H1 (cell line): ENCODE measurements around the gene RNF183. TPM values are rescaled to one million over a fixed set of nuclear protein-coding genes. Genes with fewer than 3 reads are reported as not detected.

Source experiments
- CTCF ChIA-PET: fragments of 300-600 bp; sonication (Branson Sonifier 250); formaldehyde crosslinking; loops from one replicate; lab custom pipeline; 2021; ENCODE audit not compliant: partially characterized antibody; lab: Charles Lee
- POLR2A ChIA-PET: fragments of 300-600 bp; sonication (Branson Sonifier 250); formaldehyde crosslinking; loops from one replicate; lab custom pipeline; 2021; ENCODE audit warnings: inconsistent platforms; ENCODE audit not compliant: partially characterized antibody; lab: Charles Lee
- DNase-seq, 2 experiments: peaks; one replicate each; pipeline versions ENCODE4 v3.0.0 to v3.0.0-alpha.2; 2010 to 2022; ENCODE audit warnings: low spot score in 2 of 2, low read depth in 1 of 2, mixed read lengths in 1 of 2
- FAIRE-seq: peaks from 2 replicates; lab custom pipeline; 2011; peaks lifted over from hg19 to GRCh38; lab: Jason Lieb, UNC
- H2AFZ ChIP-seq: 2 replicates; pipeline ENCODE4 v1.8.1; 2012; ENCODE audit warnings: low read length, inconsistent platforms
- H2AK5ac ChIP-seq: 2 replicates; pipeline ENCODE4 v1.6.1; 2013; ENCODE audit warnings: low read depth, low read length
- H2BK120ac ChIP-seq: replicated peaks from 2 replicates; pipeline ENCODE3; 2013; ENCODE audit warnings: low read depth, low read length, inconsistent platforms
- H2BK12ac ChIP-seq: 2 replicates; pipeline ENCODE4 v1.6.1; 2013; ENCODE audit warnings: low read depth, low read length
- H2BK15ac ChIP-seq: 2 replicates; pipeline ENCODE4 v1.6.1; 2013; ENCODE audit warnings: low read length
- H2BK20ac ChIP-seq: 2 replicates; pipeline ENCODE4 v1.6.1; 2013; ENCODE audit warnings: low read length
- H2BK5ac ChIP-seq: 2 replicates; pipeline ENCODE4 v1.6.1; 2013; ENCODE audit warnings: low read depth, low read length
- H3K14ac ChIP-seq: 2 replicates; pipeline ENCODE4 v1.6.1; 2013; ENCODE audit warnings: inconsistent platforms; ENCODE audit not compliant: insufficient read length
- H3K18ac ChIP-seq: 2 replicates; pipeline ENCODE4 v1.6.1; 2013; ENCODE audit warnings: low read length; ENCODE audit errors: extremely low read depth
- H3K23ac ChIP-seq: 2 replicates; pipeline ENCODE4 v1.6.1; 2013; ENCODE audit warnings: inconsistent platforms; ENCODE audit not compliant: insufficient read length
- H3K23me2 ChIP-seq: 2 replicates; pipeline ENCODE4 v1.6.1; 2013; ENCODE audit warnings: low read depth, low read length
- H3K27ac ChIP-seq: 2 replicates; pipeline ENCODE4 v1.6.1; 2011; ENCODE audit warnings: low read depth, low read length, inconsistent platforms
- H3K27me3 ChIP-seq, 4 experiments: replicated peaks in 1 of 4; 1 replicate in 1 of 4; 2 replicates in 3 of 4; pipeline versions ENCODE4 v1.6.1 to v1.8.1; 2011 to 2013; ENCODE audit warnings: low read length in 3 of 4, mild to moderate bottlenecking in 3 of 4, inconsistent platforms in 2 of 4, mixed read lengths in 2 of 4, moderate library complexity in 1 of 4; ENCODE audit not compliant: control insufficient read depth in 3 of 4, insufficient read depth in 3 of 4; ENCODE audit errors: extremely low read depth in 1 of 4
- H3K36me3 ChIP-seq, 4 experiments: 2 replicates each; pipeline versions ENCODE4 v1.6.1 to v1.8.1; 2011 to 2013; ENCODE audit warnings: mild to moderate bottlenecking in 4 of 4, low read length in 3 of 4, moderate library complexity in 2 of 4, control low read depth in 1 of 4, inconsistent platforms in 1 of 4; ENCODE audit not compliant: insufficient read depth in 4 of 4, control insufficient read depth in 2 of 4
- H3K4ac ChIP-seq: replicated peaks from 2 replicates; pipeline ENCODE3; 2013; ENCODE audit warnings: low read length, low read depth, mixed read lengths, inconsistent platforms; ENCODE audit not compliant: insufficient read length
- H3K4me1 ChIP-seq, 4 experiments: replicated peaks in 1 of 4; 1 replicate in 1 of 4; 2 replicates in 3 of 4; pipeline versions ENCODE4 v1.6.1 to v1.8.1; 2011 to 2013; ENCODE audit warnings: low read length in 3 of 4, inconsistent platforms in 2 of 4, mixed read lengths in 1 of 4; ENCODE audit not compliant: insufficient read depth in 4 of 4, control insufficient read depth in 3 of 4
- H3K4me2 ChIP-seq, 2 experiments: 2 replicates each; pipeline versions ENCODE4 v1.6.1 to v1.8.1; 2011 to 2013; ENCODE audit warnings: low read depth in 2 of 2, low read length in 2 of 2, control low read depth in 1 of 2, inconsistent platforms in 1 of 2, mild to moderate bottlenecking in 1 of 2; ENCODE audit not compliant: insufficient read depth in 1 of 2
- H3K4me3 ChIP-seq, 4 experiments: fragments of 200-600, 300-600 bp in 1 of 4; sonication (generic), shearing (Covaris generic), sonication (Bioruptor Twin) in 1 of 4; 2 replicates each; pipeline versions ENCODE4 v1.5.1 to v1.8.1; 2011 to 2016; ENCODE audit warnings: low read length in 4 of 4, low read depth in 3 of 4, control low read depth in 2 of 4, inconsistent platforms in 2 of 4, mild to moderate bottlenecking in 2 of 4, mixed read lengths in 1 of 4, moderate library complexity in 1 of 4; ENCODE audit not compliant: insufficient read depth in 2 of 4; ENCODE audit errors: extremely low read depth in 1 of 4
- H3K56ac ChIP-seq: replicated peaks from 2 replicates; pipeline ENCODE3; 2013; ENCODE audit warnings: low read depth, mild to moderate bottlenecking, mixed read lengths, low read length, inconsistent platforms; ENCODE audit not compliant: insufficient read length
- H3K79me1 ChIP-seq: 2 replicates; pipeline ENCODE4 v1.6.1; 2013; ENCODE audit warnings: low read depth, low read length, control low read depth
- H3K79me2 ChIP-seq, 2 experiments: 2 replicates each; pipeline versions ENCODE4 v1.6.1 to v1.8.1; 2012 to 2013; ENCODE audit warnings: low read length in 2 of 2, mild to moderate bottlenecking in 2 of 2, inconsistent platforms in 1 of 2; ENCODE audit not compliant: insufficient read depth in 2 of 2, control insufficient read depth in 1 of 2
- H3K9ac ChIP-seq, 4 experiments: replicated peaks in 1 of 4; 1 replicate in 1 of 4; 2 replicates in 3 of 4; pipeline versions ENCODE4 v1.6.1 to v1.8.1; 2011 to 2013; ENCODE audit warnings: low read depth in 3 of 4, low read length in 3 of 4, control low read depth in 2 of 4, mild to moderate bottlenecking in 2 of 4, moderate library complexity in 2 of 4, inconsistent platforms in 1 of 4; ENCODE audit errors: extremely low read depth in 1 of 4
- H3K9me3 ChIP-seq, 2 experiments: 2 replicates each; pipeline versions ENCODE4 v1.6.1 to v1.8.1; 2012 to 2013; ENCODE audit warnings: mild to moderate bottlenecking in 2 of 2, moderate library complexity in 2 of 2, control low read depth in 1 of 2, inconsistent platforms in 1 of 2, low read depth in 1 of 2, low read length in 1 of 2, mixed read lengths in 1 of 2; ENCODE audit not compliant: insufficient read depth in 2 of 2
- H4K20me1 ChIP-seq, 2 experiments: replicated peaks in 1 of 2; 2 replicates each; pipeline versions ENCODE3 to v1.8.1; 2011 to 2013; ENCODE audit warnings: inconsistent platforms in 2 of 2, low read length in 2 of 2, mild to moderate bottlenecking in 1 of 2; ENCODE audit not compliant: insufficient read depth in 2 of 2, control insufficient read depth in 1 of 2
- H4K5ac ChIP-seq: 2 replicates; pipeline ENCODE4 v1.6.1; 2013; ENCODE audit warnings: low read length, low read depth, mixed read lengths, inconsistent platforms; ENCODE audit not compliant: insufficient read length
- H4K8ac ChIP-seq: 2 replicates; pipeline ENCODE4 v1.8.0; 2013; ENCODE audit warnings: mild to moderate bottlenecking, moderate library complexity, low read length, inconsistent platforms; ENCODE audit not compliant: insufficient read depth; ENCODE audit errors: extremely low read depth
- H4K91ac ChIP-seq: replicated peaks from 2 replicates; pipeline ENCODE3; 2013; ENCODE audit warnings: low read length, mixed read lengths, inconsistent platforms; ENCODE audit not compliant: insufficient read length
- SP4 ChIP-seq: IDR thresholded peaks from 2 replicates; pipeline ENCODE4 v1.6.1; 2012; ENCODE audit warnings: low read length, inconsistent platforms
- WGBS, 2 experiments: shearing (Covaris generic) in 1 of 2; methylation state at CpG; one replicate each; pipeline versions ENCODE4 v1.1.6 to v1.1.7; 2013 to 2015; ENCODE audit warnings: low lambda C conversion rate in 2 of 2, mixed read lengths in 2 of 2, inconsistent platforms in 1 of 2, low coverage in 1 of 2, missing lambda C conversion rate in 1 of 2; ENCODE audit not compliant: insufficient replicate concordance in 2 of 2, insufficient coverage in 1 of 2, insufficient read length in 1 of 2; ENCODE audit errors: extremely low coverage in 1 of 2, missing lambda C conversion rate in 1 of 2; 5-methylcytosine and 5-hydroxymethylcytosine counted together
- polyA plus RNA-seq, 7 experiments: library from polyadenylated mRNA; depleted of rRNA in 3 of 7; stranded (reverse) in 5 of 7; unstranded in 2 of 7; fragments of >200 nt in 5 of 7; fragments of 200-250 nt in 2 of 7; gene quantifications; 1 replicate in 5 of 7; 2 replicates in 1 of 7; 4 replicates in 1 of 7; pipeline versions ENCODE4 v1.2.1 to v1.2.3, GENCODE V29; 2011 to 2013; ENCODE audit warnings: missing spikeins in 2 of 7, mixed read lengths in 2 of 7
- total RNA-seq: library from RNA; stranded (reverse); fragmentation: NEBNext Ultra II Directional; extraction: Animal tissue kit (Norgen Biotek cat#: 25700); gene quantifications from 2 replicates; pipeline ENCODE4 v1.2.1, GENCODE V29; 2021

RNF183 gene
- total and polyA plus RNA-seq, 2 of the 8 experiments (the other 6 are each of a cell fraction or from before 2014, with no cell fraction given), result 0.15 TPM; not detected in 1

GRCh38 chr9:113322671-113323070 lies 19.5 kb upstream of the RNF183 start:
- no peak overlapping the region for H2BK120ac ChIP-seq

More at GRCh38 chr9:113322671-113323070, 19.5 kb upstream of the RNF183 start:
- H3K18ac ChIP-seq, result no peak overlapping the region
- H3K9ac ChIP-seq, result no peak overlapping the region
- H2BK20ac ChIP-seq, result no peak overlapping the region
- no peak overlapping the region for H4K5ac ChIP-seq
- CTCF ChIA-PET, result interaction anchor here (0.9 kb wide), 1 partner anchor 13 kb away, joined by 3 read pairs; no protein-coding TSS in a partner anchor
- no peak overlapping the region for H2BK15ac ChIP-seq
- H3K27ac ChIP-seq, result no peak overlapping the region
- H3K4ac ChIP-seq, result no peak overlapping the region
- H4K91ac ChIP-seq, result no peak overlapping the region
- H3K27me3 ChIP-seq, result peaks cover 0 to 2% (median under 1%) of the 10 kb centered on the region in 4 experiments; a peak in 2 of 7 replicates
- H2AFZ ChIP-seq, result no peak overlapping the region
- 78% methylated on average over 6 of the region's 6 CpGs; no CpG with 5 or more reads in 1 of the 2 experiments for WGBS, 2 experiments
- H3K79me2 ChIP-seq, result no peaks in the 10 kb centered on the region
- H3K23ac ChIP-seq, result no peak overlapping the region
- no peaks in the 10 kb centered on the region for H4K20me1 ChIP-seq
- no peaks in the 10 kb centered on the region; the same call in 1 of the 2 replicates for H3K23me2 ChIP-seq
- H4K8ac ChIP-seq, result no peak overlapping the region
- no peak overlapping the region for H3K4me3 ChIP-seq
- no peaks in the 10 kb centered on the region for H3K9me3 ChIP-seq
- no peak for TF ChIP-seq SP4
- FAIRE-seq (no peak), DNase-seq (no peak)
- POLR2A ChIA-PET, result no interaction called here
- H2BK5ac ChIP-seq, result no peak overlapping the region
- no peak overlapping the region for H3K56ac ChIP-seq
- H3K14ac ChIP-seq, result no peak overlapping the region
- no peak overlapping the region for H2AK5ac ChIP-seq
- no peak overlapping the region for H2BK12ac ChIP-seq
- no peaks in the 10 kb centered on the region for H3K36me3 ChIP-seq
- H3K4me1 ChIP-seq, result no peaks in the 10 kb centered on the region
- H3K4me2 ChIP-seq, result no peak overlapping the region
- H3K79me1 ChIP-seq, result no peaks in the 10 kb centered on the region
